Kidney capillary endothelial cell (primary cell): ENCODE data around the gene STK32C.
"Not testable (repeated sequence)": the region's sequence is repeated elsewhere in the genome, so short reads cannot be mapped to it uniquely, and the experiment has no call there.

Source experiments
- DNase-seq: peaks from one replicate; pipeline ENCODE4 v3.0.0-alpha.2; 2018; ENCODE audit warnings: low spot score

STK32C gene

DNA sequence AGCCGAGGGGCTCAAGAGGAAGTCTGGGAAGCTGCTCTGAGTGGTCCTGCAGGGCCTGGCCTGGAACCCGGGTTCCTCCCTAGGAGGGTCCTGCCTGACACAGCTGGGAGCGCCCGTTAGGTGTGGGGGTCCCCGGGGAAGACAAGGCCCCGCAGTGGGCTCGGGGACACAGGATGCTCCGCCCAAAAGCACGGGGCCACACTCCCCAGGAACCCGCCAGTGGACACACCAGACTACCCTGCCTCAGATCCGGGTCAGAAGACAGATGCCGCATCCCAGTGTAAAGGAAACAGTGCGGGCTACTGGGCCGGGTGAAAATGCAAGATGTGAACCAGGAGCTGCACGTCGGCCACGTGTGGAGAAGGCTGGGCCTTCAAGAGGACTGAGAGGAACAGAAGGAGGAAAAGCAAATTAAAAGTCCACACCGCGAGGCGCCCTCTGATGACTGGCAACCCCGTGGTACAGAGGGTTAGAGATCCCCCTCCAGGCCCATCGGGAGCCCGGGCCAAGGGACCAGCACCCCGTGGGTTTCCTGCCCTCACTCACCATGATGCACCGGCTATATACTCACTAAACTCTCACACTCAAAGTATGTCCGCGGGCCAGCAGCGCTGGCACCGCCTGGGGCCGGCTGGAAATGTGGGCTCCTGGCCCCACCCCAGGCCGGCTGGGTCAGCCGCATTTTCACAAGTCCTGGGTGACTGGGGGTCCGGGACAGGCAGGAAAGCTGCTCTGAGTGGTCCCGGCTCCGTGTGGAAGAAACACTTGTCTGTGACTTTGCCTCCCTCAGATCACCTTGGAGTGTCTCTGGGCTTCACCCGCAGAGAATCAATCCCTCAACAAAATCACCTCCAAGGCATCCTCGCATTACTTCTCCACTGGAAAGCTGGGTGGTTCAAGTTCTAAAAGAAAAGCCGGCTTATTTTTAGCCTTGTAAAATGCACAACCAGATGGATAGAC, 6.1 kb downstream of the STK32C start:
- DNase-seq: no peak

DNA sequence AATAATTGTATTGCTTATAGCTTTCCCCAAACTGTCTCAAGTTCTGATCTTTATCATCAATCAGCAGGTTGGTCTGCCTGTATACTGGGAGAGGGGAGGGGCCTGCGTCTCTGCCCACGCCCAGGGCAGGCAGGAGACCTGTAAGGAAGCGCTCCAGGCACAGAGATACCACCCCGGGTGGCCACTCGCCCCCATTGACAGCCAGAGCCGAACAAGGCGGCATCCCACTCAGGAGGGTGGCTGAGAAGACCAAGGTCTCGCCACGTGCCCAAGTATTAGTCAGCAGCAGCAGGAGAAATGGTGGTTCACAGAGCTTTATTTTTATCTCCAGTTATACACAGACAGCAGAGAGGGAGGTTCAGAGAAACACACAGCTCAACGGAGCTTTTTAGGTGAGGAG, 7.2 kb downstream of the STK32C start:
- no peak for DNase-seq

DNA sequence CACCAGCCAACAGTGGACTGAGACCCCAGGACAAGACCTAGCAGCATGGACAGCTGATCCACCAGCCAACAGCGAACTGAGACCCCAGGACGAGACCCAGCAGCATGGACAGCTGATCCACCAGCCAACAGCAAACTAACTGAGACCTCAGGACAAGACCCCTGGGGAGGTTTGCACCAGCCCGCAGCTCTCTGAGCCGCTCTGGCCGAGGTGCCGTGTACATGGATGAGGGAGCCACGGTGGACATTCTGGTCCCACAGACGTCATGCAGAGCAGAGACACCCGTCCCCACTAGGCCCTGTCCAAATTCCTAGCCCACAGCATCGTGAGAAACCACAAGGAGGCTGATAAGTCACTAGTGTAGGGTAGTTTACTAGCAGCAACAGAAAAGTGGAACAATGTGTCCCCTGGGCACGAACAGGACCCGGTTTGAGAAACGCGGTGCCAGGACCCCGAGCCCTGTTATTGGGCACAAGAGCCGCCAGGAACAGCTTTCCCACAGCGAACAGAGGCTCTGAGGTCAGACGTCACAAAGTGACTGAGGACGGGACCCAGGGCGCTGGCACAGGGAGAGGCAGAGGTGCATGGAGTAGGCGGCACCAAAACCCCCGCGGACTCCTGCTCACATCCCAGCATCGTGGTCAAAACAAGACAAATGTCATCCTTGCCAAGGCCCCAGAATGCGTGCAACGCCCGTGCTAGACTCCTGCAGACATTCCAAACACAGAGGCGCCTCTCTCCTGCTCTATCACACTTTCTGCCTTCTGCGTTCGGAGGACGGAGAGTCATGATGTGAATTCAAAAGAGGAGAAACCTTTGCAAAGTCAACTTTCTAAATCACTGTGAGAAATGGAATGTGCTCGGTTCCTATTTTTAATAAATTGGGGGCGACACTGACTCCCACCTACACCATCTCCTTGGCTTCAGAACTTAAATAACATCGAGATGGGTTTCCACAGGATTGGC, 8.1 kb downstream of the STK32C start:
- no peak for DNase-seq

DNA sequence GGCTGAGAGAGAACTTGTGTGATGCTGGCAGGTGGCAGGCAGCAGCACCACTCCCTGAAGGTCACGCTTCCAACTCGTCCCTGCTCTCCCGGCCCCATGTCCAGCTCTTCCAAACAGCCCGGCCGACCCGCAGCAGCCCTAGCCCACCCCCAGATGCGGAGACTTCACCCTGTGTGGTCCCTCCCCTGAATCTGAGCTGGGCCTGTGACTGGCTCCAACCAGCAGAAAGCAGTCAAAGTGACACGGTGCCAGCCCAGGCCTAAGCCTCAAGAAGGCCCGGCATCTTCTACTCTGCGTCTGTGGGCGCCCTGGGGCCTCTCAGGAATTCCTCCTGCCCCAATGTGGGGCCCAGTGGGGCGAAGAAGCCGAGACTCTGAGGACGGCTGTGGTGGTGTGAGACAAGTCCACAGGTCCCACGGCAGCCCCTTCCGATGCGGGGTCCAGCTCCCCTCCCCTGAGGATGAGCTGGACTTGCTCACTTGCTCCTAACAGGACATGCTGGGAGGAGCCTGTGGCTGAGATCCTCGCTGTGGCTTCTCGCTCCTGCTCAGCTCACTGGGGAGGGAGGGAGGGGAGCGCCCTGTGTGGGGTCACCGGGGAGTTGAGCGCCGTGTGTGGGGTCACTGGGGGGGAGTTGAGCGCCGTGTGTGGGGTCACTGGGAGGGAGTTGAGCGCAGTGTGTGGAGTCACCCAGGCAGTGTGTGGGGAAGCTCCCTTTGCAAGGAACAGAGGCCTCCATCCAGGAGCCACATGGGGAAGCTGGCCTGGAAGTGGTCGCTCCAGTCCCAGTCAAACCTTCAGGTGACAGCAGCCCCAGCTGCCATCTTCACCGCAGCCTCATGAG, 9.5 kb downstream of the STK32C start:
- no peak for DNase-seq

DNA sequence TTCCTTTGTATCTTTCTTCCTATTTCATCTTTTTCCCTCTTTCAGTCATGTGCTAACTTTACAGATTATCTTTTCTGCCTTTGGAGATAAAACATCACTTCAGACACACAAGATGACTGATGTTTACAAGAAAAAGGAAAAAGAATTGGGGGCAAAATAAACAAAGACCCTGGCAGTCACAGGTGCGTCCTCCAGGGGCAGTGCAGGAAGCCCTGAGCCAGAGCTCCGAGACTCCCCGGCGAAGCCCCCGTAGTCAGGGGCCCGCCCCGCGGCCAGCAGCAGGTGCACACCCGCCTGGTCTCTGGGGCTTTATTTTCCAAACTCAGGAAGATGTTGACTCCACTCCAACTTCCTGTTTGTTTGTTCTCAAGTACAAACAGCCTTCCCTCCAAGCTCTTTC, 10.2 kb downstream of the STK32C start:
- no peak for DNase-seq

DNA sequence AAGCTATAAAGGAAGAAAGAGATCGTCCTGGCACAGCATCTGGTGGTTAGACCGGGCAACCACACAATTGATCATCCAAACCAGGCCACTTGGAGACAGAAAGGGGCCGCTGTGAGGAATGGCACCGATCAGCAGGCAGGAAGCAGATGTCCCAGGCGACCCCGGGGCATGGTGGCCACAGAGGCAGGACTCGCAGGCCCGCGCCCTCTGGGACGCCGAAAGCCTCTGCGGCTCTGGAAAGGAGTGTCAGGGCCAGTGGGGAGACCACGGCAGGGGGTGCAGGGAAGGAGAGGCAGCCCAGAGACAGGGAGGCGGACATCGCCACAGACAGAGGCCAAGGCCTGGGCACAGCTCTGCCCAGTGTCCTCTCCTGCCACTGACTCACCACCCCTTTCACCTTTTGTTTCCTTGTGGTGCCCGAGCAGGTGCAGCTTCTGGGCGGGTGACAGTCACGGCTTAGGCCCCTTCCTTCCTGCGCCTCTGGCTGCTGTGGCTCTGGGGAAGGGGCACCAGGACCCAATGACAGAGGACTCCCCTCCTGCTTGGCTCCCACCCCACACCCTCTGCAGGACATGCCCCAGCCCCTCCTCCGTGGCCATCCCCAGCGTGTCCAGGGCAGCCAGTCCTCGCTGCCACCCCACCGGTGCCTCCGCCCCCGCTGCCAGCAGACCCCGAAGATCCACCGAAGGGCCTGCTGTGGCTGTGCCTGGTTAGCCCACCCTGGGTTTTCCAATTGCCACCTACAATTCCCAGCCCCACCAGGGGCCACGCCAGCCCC, 10.9 kb downstream of the STK32C start:
- no peak for DNase-seq

DNA sequence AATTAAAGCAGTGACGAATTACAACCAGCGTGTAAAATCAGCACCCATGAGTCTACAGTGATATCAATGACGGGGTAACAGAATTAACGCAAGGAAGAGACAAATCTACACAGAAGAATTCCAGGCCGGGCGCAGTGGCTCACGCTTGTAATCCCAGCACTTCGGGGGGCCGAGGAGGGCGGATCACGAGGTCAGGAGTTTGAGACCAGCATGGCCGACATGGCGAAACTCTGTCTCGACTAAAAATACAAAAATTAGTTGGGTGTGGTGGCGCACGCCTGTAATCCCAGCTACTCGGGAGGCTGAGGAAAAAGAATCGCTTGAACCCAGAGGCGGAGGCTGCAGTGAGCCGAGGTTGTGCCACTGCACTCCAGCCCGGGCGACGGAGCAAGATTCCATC, 12.3 kb downstream of the STK32C start:
- not testable (repeated sequence) for DNase-seq

DNA sequence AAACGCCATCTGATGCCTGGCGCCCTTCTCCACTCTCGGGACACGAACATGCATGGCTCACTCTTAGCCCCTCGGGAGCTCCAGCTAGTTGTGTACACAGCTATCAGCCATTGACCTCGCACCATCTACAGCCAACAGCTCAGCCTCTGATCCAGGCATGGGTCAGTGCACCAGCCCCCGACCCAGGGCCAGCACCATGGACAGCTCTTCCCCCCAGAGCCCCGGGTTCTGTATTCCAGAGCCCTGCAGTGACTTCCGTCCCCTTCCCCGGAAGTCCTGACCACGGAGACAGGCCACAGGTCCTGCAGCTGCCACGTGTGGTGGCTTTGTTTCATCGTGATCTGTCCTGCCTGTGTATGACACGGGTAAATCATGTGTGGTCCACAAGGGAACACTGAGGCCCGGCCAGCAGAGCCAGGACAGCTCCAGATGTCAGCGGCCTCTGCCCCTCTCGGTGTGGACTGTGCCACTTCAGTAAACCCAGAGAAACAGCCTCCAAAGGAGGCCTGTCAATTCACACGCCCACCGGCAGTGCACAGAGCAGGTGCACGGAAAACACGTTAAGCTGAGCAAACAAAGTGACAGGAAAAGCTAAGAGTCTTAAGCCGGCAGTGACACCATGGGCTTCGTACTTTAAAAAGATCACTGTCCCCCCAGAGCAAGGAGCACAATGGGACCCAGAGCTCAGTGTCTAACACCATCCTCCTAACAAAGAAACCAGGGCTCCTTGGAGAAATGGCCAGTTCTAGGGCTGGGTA, 13.0 kb downstream of the STK32C start:
- DNase-seq: no peak

DNA sequence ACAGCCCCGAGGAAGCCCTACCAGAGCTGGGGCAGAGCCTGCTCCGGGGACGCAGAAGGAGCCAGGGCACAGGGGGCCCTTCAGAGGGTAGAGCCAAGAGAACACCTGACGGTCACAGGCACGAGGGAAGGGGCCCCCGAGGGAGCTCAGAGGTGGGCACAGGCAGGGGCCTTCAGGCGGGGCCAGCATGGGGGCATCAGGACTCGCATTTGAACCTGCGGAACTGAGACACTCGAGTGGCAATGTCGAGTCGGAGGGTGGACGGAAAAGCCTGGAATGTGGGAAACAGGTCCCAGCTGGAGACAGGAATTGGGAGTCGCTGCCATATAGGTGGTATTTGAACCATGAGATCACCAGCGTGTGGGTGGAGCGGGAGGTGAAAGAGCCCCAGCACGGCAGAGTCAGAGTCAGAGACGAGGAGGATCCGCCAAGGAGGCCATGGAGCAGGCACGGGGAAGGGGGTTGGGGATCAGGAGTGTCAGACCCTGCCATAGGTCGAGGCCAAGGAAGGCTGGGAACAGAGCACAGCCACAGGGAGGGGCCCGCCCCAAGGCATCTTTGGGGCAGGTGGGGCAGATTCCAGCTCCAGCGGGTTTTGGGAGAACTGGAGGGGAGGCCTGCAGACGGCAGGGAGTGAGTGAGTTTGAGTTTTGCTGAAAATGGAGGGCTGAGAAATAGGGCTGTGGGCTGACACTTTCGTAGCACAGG, 13.8 kb downstream of the STK32C start:
- DNase-seq: no peak

DNA sequence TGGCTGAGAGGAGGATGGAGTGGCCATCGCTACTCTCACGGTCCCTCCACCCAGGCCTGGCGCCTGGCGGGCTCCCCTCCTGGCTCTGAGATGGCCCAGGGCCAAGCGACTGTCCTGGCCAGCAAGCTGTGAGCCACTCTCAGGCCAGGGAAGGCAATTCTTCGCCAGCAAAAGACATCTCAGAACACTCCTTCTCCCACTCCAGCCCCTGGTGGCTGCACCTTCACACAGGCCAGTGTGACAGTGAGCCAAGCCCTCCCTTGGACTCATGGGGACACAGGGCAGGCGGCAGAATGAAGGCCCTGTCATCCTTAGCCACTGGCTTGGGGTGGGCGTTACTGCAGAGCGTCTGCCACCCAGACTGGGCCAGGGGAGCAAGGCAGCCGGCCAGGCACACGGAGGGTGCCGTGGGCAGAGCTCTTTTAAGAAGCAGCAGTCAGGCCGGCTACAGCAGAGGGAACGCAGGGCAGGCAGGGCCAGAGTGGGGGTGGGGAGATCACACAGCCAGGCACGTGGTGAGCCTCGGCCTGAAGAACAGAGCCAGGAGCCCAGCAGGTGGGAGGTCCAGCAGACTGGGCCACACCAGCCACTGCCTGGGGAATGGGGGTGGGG, 14.4 kb downstream of the STK32C start:
- DNase-seq: no peak

DNA sequence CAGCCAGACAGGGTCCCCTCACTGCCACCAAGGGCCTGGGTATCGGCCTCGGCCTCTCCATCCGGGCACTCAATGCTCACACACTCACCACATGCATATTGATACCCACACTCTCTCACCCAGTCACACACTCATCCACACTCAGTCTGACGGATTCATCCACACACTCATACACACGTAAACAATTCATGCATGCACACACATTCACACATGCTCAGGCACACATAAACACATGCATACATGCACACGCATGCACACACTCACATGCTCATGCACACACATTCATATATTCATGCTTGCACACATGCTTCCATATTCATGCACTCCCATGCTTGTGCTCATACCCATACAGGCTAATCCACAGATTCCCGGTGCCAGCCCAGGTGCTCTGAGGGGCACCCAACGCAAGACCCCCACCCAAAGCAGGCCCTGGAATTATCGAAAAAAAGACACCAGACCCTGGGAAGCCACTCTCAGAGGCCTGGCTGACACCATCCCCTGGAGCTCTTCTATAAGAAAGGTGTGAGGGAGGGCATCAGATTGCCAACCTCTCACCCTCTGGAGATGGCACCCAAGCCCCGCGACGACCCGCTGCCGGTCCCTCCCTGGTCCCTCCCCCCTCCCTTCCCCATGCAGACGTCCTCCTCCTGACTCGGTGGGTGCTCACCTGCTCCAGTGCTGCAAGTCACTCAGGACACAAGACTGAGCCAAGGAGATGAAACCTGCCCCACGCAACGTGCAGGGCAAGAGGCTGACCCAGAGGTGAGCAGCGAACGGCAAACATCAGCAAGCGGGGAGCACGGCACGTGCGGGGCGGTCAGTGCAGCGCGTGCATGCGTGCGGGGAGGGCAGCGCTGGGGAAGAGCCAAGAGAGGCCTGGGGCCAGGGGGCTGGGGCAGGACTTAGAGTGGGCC, 15.2 kb downstream of the STK32C start:
- no peak for DNase-seq

DNA sequence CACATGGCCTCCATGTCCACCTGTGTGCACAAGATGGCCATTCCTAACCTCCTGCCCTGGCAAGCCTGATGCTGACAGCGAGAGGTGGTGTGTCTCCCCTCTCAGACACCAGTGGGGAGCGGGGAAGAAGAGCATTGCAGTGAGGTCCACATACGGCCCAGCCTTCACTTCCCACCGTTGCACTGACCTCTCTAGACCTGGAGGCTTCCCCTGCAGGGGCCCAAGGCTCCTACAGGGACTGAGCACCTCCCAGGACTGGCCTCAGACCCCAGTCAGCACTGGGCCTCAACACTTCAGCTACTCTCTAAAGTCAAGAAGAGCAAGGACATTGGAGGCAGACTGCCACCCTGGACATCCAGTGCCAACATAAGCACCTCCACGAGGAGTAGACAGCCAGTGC, 15.9 kb downstream of the STK32C start:
- DNase-seq: no peak

DNA sequence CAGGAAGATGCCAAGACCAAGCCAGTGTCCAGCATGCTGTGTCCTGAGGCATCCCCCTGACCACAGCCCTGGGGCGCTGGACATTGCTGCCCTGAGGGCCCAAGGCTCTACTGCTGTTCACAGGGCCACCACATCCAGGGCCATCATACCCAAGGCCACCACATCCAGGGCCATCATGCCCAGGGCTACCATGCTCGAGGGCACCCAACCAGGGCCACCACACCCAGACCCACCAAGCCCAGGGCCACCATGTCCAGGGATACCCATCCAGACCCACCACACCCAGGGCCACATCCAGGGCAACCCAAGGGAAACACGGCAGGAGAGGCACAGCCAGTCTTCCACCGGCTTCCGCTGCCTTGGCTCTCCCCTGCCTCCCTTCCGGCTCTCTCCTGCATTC, 17.1 kb downstream of the STK32C start:
- DNase-seq: no peak

DNA sequence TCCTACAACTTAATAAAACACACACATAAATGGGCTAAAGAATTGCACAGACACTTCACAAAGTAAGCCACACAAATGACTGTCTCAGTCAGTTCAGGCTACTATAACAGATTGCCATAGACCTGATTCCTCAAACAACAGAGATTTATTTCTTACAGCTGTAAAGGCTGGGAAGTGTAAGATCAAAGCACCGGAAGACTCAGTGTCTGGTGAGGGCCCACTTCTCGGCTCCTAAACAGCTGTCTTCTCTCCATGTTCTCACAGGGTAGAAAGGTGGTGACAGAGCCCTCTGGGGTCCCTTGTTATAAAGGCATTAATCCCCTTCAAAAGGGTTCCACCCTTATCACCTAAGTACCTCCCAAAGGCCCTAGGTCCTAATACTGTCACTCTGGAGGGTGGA, 18.3 kb downstream of the STK32C start:
- no peak for DNase-seq

DNA sequence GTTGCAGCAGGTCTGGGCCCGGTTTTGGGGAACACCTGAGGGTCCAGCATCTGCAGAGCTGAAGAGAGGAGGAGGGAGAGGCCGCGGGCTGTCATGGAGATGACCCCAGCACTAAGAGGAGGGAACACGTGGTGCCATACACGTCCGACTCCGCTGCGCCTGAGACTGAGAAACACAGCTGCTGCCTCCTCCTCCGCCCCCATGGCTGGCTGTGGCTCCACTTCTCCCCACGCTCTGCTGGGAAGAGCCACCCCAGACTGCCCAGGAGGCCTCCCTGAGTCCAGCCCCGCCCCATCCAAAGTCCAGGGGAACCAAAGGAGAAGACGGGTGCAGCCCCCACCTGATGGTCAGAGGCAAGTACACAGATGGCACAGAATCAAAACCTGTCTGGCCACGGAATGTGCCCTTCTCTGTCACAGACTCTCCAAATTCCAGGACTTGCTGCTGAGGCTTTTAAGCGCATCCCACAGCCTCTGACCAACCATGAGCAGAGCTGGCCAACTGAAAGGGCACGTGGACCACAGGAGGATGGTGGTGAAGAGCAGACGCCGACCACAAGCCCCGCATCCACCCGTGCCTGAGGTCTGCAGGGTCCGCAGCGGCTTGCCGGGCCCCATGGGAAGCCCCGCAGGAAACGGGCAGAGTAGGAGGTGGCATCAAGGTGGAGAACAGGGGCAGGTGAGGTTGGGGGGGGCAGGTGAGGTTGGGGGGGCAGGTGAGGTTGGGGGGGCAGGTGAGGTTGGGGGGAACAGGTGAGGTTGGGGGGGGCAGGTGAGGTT, 24.0 kb downstream of the STK32C start:
- DNase-seq: no peak

DNA sequence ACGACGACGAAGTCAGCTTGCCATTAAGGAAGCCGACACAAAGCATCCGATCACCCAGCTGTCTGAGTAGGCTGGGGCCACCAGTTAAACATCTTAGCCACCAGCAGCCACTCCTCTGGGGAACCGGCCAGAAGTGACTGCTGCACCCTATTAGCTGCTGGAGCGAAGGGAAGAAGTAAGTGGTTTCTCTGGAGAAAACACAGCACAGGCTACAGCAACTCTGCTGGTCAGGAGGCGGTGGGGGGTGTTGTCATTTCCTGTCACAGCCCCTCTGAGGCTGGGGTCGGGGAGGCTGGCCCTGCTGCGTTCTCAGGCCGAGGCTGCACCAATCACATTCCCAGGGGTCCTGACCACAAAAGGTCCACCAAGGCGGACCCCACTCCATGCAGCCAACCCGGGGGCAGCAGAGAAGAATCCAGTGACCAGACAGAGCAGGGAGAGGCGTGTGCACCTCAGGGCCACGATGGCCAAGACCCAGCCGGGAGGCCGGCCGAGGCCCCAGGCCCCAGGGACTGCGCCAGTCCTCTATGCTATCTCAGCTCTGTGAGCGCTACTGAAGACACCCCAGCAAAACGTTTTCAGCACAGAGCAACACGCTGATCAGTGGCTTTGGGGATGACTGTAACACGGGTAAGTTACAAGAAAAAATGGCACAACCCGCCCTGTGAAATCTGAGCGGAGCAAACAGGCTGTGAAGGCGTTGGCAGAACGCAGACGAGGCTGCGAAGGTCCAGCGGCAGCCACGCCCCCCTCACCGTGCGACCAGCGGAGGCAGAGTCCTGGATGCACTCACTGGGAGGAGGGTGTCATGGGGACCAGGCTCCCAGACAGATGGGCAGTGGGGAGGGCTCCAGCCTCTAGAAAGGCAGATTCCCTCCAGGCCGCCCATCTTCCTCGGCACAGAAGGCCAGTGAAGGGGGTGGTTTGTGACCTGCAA, 24.8 kb downstream of the STK32C start:
- no peak for DNase-seq
